WTC11 (cell line): ENCODE data around the gene TCF12. TPM values are rescaled to one million over a fixed set of nuclear protein-coding genes. Genes with fewer than 3 reads are reported as not detected.

Experiments
- ATAC-seq: fragments of 200-7000 bp; cut with Tn5 transposase; 2 replicates; pipeline ENCODE4 v1.10.0; 2021; ENCODE audit warnings: mild to moderate bottlenecking, moderate library complexity
- CTCF ChIA-PET: fragments of 300-600 bp; sonication (Branson Sonifier 250); formaldehyde crosslinking; loops from one replicate; lab custom pipeline; 2021; ENCODE audit warnings: antibody characterized with exemption; lab: Charles Lee
- POLR2A ChIA-PET: fragments of 350-600 bp; sonication (Branson Sonifier 250); formaldehyde crosslinking; loops from one replicate; lab custom pipeline; 2021; ENCODE audit warnings: antibody characterized with exemption; lab: Charles Lee
- DNase-seq: peaks from one replicate; pipeline ENCODE4 v3.0.0; 2021; ENCODE audit warnings: low spot score
- H3K27ac Mint-ChIP-seq: 2 replicates; pipeline ENCODE4 v1.8.0; 2021; ENCODE audit warnings: mixed read lengths
- H3K27me3 Mint-ChIP-seq: 2 replicates; pipeline ENCODE4 v1.8.0; 2021; ENCODE audit warnings: low read depth, mild to moderate bottlenecking, moderate library complexity, mixed read lengths
- H3K36me3 Mint-ChIP-seq: 2 replicates; pipeline ENCODE4 v1.8.0; 2021; ENCODE audit warnings: mixed read lengths
- H3K4me1 Mint-ChIP-seq: 2 replicates; pipeline ENCODE4 v1.8.0; 2022; ENCODE audit warnings: mixed read lengths
- H3K4me3 Mint-ChIP-seq: 2 replicates; pipeline ENCODE4 v1.8.0; 2021; ENCODE audit warnings: mild to moderate bottlenecking, moderate library complexity, mixed read lengths
- H3K9me3 Mint-ChIP-seq: 2 replicates; pipeline ENCODE4 v1.8.0; 2021; ENCODE audit warnings: mixed read lengths
- ATF1 ChIP-seq: sonication (generic); formaldehyde crosslinking; IDR thresholded peaks from 2 replicates; pipeline ENCODE4 v1.8.1; 2023; ENCODE audit warnings: mild to moderate bottlenecking, moderate library complexity, missing genetic modification reagents
- MXD4 ChIP-seq: fragments of 250-450 bp; sonication (Bioruptor Pico); IDR thresholded peaks from 2 replicates; pipeline ENCODE4 v1.8.0; 2021; ENCODE audit warnings: mild to moderate bottlenecking, moderate library complexity, borderline replicate concordance
- NR1H2 ChIP-seq: sonication (generic); formaldehyde crosslinking; IDR thresholded peaks from 2 replicates; pipeline ENCODE4 v1.9.0; 2021; ENCODE audit warnings: mild to moderate bottlenecking, moderate library complexity, missing genetic modification reagents
- NR2C2 ChIP-seq: sonication (generic); formaldehyde crosslinking; IDR thresholded peaks from 2 replicates; pipeline ENCODE4 v1.8.0; 2022; ENCODE audit warnings: mild to moderate bottlenecking, missing genetic modification reagents
- RORB ChIP-seq: fragments of 250-450 bp; sonication (Bioruptor Pico); IDR thresholded peaks from 2 replicates; pipeline ENCODE4 v1.9.0; 2021; ENCODE audit warnings: mild to moderate bottlenecking
- ZNF138 ChIP-seq: sonication (generic); formaldehyde crosslinking; conservative IDR thresholded peaks from 2 replicates; pipeline ENCODE4 v1.8.1; 2022; ENCODE audit warnings: mild to moderate bottlenecking, moderate library complexity, missing genetic modification reagents
- ZNF263 ChIP-seq: sonication (generic); formaldehyde crosslinking; IDR thresholded peaks from 2 replicates; pipeline ENCODE4 v1.8.1; 2022; ENCODE audit warnings: low read depth, mild to moderate bottlenecking, moderate library complexity, missing genetic modification reagents
- ZNF396 ChIP-seq: fragments of 250-450 bp; sonication (Bioruptor Pico); IDR thresholded peaks from 2 replicates; pipeline ENCODE4 v1.8.0; 2021; ENCODE audit warnings: mild to moderate bottlenecking, moderate library complexity, borderline replicate concordance
- ZNF416 ChIP-seq: fragments of 250-450 bp; sonication (Bioruptor Pico); IDR thresholded peaks from 2 replicates; pipeline ENCODE4 v1.9.0; 2021; ENCODE audit warnings: mild to moderate bottlenecking, inconsistent platforms
- total RNA-seq: library from RNA; stranded (reverse); gene quantifications from 3 replicates; pipeline ENCODE4 v1.2.3, GENCODE V29; 2021
- TF ChIP-seq, protein P1 (sequence below): sonication (generic); formaldehyde crosslinking; IDR thresholded peaks from 2 replicates; pipeline ENCODE4 v1.8.1; 2022; ENCODE audit warnings: mild to moderate bottlenecking, moderate library complexity, missing genetic modification reagents
- TF ChIP-seq, protein P2 (sequence below): fragments of 200-600 bp; IDR thresholded peaks from 2 replicates; pipeline ENCODE4 v1.8.0; 2022; ENCODE audit warnings: antibody characterized with exemption
- TF ChIP-seq, protein P3 (sequence below): fragments of 250-450 bp; sonication (Bioruptor Pico); conservative IDR thresholded peaks from 2 replicates; pipeline ENCODE4 v1.9.0; 2021; ENCODE audit warnings: mild to moderate bottlenecking
- TF ChIP-seq, protein P4 (sequence below): sonication (generic); formaldehyde crosslinking; IDR thresholded peaks from 2 replicates; pipeline ENCODE4 v1.8.1; 2023; ENCODE audit warnings: mild to moderate bottlenecking, missing genetic modification reagents, moderate library complexity
- TF ChIP-seq, protein P5 (sequence below): sonication (generic); formaldehyde crosslinking; IDR thresholded peaks from 2 replicates; pipeline ENCODE4 v1.8.0; 2023; ENCODE audit warnings: missing genetic modification reagents
- TF ChIP-seq, protein P6 (sequence below): sonication (generic); formaldehyde crosslinking; IDR thresholded peaks from 2 replicates; pipeline ENCODE4 v1.8.1; 2023; ENCODE audit warnings: mild to moderate bottlenecking, missing genetic modification reagents, moderate library complexity
- TF ChIP-seq, protein P7 (sequence below): sonication (generic); formaldehyde crosslinking; conservative IDR thresholded peaks from 2 replicates; pipeline ENCODE4 v1.8.1; 2023; ENCODE audit warnings: mild to moderate bottlenecking, low read depth, missing genetic modification reagents, moderate library complexity

TCF12 gene
- total RNA-seq, 1 experiment from 2014 or later, result 73.2 TPM

DNA sequence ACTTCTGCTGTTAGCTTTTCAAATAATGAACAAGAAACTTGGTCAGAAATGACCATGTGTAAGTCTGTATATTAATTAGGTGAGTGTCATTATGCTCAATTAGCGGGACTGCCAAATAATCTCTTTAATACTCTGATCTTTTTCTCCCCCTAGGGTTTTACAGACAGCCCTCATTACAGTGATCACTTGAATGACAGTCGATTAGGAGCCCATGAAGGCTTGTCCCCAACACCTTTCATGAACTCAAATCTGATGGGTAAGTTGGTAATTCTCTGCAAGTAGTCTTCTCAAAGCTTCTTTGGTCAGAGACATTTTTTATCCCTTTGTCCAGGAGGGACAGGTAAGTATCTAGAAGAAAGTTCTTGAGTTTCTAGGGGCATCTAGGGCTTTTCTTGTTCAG lies 173.2 kb downstream of the TCF12 start:
- ATAC-seq (no peak), DNase-seq (no peak)
- POLR2A ChIA-PET, result no interaction called here
- CTCF ChIA-PET, result no interaction called here
- H3K9me3 Mint-ChIP-seq, result no peaks in the 10 kb centered on the region
- no peaks in the 10 kb centered on the region for H3K36me3 Mint-ChIP-seq
- peak overlapping the region; percentile 65 for H3K27ac Mint-ChIP-seq
- TF ChIP-seq, protein P1, sequence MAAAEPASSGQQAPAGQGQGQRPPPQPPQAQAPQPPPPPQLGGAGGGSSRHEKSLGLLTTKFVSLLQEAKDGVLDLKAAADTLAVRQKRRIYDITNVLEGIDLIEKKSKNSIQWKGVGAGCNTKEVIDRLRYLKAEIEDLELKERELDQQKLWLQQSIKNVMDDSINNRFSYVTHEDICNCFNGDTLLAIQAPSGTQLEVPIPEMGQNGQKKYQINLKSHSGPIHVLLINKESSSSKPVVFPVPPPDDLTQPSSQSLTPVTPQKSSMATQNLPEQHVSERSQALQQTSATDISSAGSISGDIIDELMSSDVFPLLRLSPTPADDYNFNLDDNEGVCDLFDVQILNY (CRISPR knock-in tag), result no peak
- TF ChIP-seq RORB (no peak), ATF1 (CRISPR knock-in tag) (no peak), ZNF263 (CRISPR knock-in tag) (no peak)
- no peak overlapping the region for H3K4me3 Mint-ChIP-seq
- H3K27me3 Mint-ChIP-seq, result no peaks in the 10 kb centered on the region
- peaks cover 36% of the 10 kb centered on the region for H3K4me1 Mint-ChIP-seq

DNA sequence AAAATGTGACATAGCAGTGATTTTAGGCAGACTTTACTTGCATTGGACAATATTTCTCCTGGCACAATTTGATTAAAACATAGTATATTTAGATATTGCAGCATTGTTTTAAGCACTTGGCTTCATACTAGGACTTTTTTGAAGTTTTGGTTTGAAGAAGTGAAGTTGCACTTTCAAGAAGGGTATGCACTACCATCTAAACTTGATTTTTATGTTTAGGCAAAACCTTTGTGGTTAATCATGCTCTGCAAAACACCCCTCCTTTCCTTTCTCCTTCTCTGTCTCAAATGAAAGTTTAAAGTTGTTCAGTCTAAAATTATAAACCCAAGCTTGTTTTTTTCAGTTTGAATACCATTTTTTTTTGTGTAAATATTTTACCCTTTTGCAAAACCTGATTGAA lies 173.8 kb downstream of the TCF12 start:
- ChIA-PET POLR2A (no interaction called here), CTCF (no interaction called here)
- H3K36me3 Mint-ChIP-seq, result no peaks in the 10 kb centered on the region
- TF ChIP-seq ZNF138 (CRISPR knock-in tag), result no peak
- TF ChIP-seq, protein P1 (CRISPR knock-in tag), result no peak
- TF ChIP-seq ZNF396 (CRISPR knock-in tag), result no peak
- TF ChIP-seq, protein P2, sequence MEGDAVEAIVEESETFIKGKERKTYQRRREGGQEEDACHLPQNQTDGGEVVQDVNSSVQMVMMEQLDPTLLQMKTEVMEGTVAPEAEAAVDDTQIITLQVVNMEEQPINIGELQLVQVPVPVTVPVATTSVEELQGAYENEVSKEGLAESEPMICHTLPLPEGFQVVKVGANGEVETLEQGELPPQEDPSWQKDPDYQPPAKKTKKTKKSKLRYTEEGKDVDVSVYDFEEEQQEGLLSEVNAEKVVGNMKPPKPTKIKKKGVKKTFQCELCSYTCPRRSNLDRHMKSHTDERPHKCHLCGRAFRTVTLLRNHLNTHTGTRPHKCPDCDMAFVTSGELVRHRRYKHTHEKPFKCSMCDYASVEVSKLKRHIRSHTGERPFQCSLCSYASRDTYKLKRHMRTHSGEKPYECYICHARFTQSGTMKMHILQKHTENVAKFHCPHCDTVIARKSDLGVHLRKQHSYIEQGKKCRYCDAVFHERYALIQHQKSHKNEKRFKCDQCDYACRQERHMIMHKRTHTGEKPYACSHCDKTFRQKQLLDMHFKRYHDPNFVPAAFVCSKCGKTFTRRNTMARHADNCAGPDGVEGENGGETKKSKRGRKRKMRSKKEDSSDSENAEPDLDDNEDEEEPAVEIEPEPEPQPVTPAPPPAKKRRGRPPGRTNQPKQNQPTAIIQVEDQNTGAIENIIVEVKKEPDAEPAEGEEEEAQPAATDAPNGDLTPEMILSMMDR, result no peak
- TF ChIP-seq, protein P3, sequence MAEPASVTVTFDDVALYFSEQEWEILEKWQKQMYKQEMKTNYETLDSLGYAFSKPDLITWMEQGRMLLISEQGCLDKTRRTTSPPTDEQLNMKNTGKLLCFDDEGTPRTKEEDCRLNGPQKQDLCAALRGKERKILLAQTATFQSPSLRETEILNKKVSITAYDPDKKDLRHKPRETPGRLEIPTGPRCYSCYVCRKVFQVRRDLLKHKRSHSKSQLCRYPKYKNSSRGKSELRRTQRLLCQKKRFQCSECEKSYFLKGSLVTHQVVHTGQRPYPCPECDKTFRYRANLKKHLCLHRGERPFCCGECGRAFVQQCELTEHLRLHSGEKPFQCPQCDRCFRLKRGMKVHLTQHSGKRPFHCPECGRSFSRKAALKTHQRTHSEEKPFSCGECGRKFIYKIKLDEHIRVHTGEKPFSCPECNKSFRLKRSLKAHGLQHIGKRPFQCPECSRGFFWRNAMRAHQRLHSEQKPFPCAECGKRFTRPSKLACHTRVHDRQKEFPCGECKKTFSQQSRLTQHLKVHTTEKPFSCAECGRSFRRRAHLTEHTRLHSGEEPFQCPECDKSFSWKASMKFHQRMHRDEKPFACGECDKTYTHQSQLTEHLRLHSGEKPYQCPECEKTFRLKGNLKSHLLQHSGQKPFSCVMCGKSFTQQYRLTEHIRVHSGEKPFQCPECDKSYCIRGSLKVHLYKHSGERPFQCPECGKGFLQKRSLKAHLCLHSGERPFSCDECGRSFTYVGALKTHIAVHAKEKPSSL, result no peak
- no peak for TF ChIP-seq NR2C2
- TF ChIP-seq, protein P4, sequence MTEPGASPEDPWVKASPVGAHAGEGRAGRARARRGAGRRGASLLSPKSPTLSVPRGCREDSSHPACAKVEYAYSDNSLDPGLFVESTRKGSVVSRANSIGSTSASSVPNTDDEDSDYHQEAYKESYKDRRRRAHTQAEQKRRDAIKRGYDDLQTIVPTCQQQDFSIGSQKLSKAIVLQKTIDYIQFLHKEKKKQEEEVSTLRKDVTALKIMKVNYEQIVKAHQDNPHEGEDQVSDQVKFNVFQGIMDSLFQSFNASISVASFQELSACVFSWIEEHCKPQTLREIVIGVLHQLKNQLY (CRISPR knock-in tag), result no peak
- no peak for TF ChIP-seq ZNF416 (CRISPR knock-in tag)
- TF ChIP-seq, protein P5, sequence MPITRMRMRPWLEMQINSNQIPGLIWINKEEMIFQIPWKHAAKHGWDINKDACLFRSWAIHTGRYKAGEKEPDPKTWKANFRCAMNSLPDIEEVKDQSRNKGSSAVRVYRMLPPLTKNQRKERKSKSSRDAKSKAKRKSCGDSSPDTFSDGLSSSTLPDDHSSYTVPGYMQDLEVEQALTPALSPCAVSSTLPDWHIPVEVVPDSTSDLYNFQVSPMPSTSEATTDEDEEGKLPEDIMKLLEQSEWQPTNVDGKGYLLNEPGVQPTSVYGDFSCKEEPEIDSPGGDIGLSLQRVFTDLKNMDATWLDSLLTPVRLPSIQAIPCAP (CRISPR knock-in tag), result no peak
- H3K9me3 Mint-ChIP-seq, result no peaks in the 10 kb centered on the region
- no peaks in the 10 kb centered on the region for H3K27me3 Mint-ChIP-seq
- H3K4me3 Mint-ChIP-seq, result no peak overlapping the region
- DNase-seq, result no peak
- ATAC-seq, result no peak
- H3K4me1 Mint-ChIP-seq, result peaks cover 36% of the 10 kb centered on the region
- peak overlapping the region; percentile 65; the same call in 1 of the 2 replicates for H3K27ac Mint-ChIP-seq

DNA sequence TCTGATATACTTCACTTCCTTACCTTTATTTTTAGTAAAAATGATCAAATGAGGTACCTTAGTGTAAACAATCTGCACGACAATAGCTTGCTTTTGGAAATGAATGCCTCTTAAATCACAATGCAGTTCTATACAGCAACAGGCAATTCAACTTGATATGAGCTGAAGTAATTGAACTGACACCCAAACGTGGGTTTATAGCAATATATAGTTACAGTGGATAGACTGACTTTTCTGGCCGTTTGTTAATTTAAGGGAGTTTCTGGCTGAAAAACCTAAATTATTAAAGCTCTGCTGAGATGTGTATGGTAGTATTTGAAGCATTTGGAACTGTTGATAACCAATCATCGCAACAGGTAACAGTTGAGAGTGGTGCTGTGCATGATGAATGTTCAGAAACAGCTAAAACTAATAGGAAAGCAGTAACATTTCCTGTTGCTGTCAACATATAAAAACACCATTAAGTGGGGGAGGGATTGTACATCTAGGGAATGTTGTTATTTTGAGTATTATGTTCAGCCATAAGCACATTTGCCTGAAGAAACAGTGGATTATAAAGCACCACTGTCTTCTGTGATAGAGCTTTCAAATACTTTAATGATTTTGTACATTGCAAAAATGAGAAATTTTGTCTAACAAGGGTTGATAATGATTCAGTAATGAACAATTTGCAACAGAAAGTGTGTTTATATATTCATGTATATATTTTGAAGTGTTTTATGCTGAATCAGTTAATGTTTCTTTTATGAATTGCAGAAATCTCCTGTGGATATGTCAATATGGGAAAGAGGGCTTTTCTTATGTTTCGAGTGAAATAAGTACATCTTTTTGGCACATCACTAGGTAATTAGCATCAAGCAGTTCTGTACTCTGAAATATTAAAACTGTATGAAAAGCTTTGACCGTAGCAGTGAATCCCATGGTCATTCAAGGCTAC lies 176.1 kb downstream of the TCF12 start:
- ChIA-PET POLR2A (no interaction called here), CTCF (interaction anchor here (0.5 to 1.0 kb wide), 2 partner anchors 28 to 212 kb away, joined by 3 to 4 read pairs; no protein-coding TSS in a partner anchor)
- no peak overlapping the region for H3K4me3 Mint-ChIP-seq
- ATAC-seq (no peak), DNase-seq (no peak)
- H3K9me3 Mint-ChIP-seq, result no peaks in the 10 kb centered on the region
- H3K27ac Mint-ChIP-seq, result no peak overlapping the region
- H3K4me1 Mint-ChIP-seq, result peaks cover 39% of the 10 kb centered on the region
- H3K36me3 Mint-ChIP-seq, result no peaks in the 10 kb centered on the region
- H3K27me3 Mint-ChIP-seq, result no peaks in the 10 kb centered on the region
- TF ChIP-seq, protein P3, result no peak
- TF ChIP-seq, protein P6, sequence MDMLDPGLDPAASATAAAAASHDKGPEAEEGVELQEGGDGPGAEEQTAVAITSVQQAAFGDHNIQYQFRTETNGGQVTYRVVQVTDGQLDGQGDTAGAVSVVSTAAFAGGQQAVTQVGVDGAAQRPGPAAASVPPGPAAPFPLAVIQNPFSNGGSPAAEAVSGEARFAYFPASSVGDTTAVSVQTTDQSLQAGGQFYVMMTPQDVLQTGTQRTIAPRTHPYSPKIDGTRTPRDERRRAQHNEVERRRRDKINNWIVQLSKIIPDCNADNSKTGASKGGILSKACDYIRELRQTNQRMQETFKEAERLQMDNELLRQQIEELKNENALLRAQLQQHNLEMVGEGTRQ (CRISPR knock-in tag), result no peak
- TF ChIP-seq, protein P7, sequence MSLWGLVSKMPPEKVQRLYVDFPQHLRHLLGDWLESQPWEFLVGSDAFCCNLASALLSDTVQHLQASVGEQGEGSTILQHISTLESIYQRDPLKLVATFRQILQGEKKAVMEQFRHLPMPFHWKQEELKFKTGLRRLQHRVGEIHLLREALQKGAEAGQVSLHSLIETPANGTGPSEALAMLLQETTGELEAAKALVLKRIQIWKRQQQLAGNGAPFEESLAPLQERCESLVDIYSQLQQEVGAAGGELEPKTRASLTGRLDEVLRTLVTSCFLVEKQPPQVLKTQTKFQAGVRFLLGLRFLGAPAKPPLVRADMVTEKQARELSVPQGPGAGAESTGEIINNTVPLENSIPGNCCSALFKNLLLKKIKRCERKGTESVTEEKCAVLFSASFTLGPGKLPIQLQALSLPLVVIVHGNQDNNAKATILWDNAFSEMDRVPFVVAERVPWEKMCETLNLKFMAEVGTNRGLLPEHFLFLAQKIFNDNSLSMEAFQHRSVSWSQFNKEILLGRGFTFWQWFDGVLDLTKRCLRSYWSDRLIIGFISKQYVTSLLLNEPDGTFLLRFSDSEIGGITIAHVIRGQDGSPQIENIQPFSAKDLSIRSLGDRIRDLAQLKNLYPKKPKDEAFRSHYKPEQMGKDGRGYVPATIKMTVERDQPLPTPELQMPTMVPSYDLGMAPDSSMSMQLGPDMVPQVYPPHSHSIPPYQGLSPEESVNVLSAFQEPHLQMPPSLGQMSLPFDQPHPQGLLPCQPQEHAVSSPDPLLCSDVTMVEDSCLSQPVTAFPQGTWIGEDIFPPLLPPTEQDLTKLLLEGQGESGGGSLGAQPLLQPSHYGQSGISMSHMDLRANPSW (CRISPR knock-in tag), result no peak
- TF ChIP-seq MXD4 (CRISPR knock-in tag) (no peak), RORB (no peak), NR1H2 (CRISPR knock-in tag) (no peak)
